Osteocyte (in vitro differentiated cells): ENCODE results near the gene PPP1R3F. TPM values are rescaled to one million over a fixed set of nuclear protein-coding genes. Genes with fewer than 3 reads are reported as not detected.

Experiments
- DNase-seq: peaks from one replicate; pipeline ENCODE4 v3.0.0; 2021; ENCODE audit warnings: mixed read lengths; ENCODE audit not compliant: unreplicated experiment; ENCODE audit errors: extremely low spot score
- H3K27ac Mint-ChIP-seq: one replicate; pipeline ENCODE4 v1.8.0; 2021; ENCODE audit warnings: mild to moderate bottlenecking, mixed read lengths; ENCODE audit not compliant: unreplicated experiment
- H3K27me3 Mint-ChIP-seq: one replicate; pipeline ENCODE4 v1.8.0; 2021; ENCODE audit warnings: mixed read lengths; ENCODE audit not compliant: unreplicated experiment
- H3K36me3 Mint-ChIP-seq: one replicate; pipeline ENCODE4 v1.8.0; 2021; ENCODE audit warnings: mixed read lengths; ENCODE audit not compliant: unreplicated experiment
- H3K4me1 Mint-ChIP-seq: one replicate; pipeline ENCODE4 v1.8.0; 2021; ENCODE audit warnings: mixed read lengths; ENCODE audit not compliant: unreplicated experiment
- H3K4me3 Mint-ChIP-seq: one replicate; pipeline ENCODE4 v1.8.0; 2021; ENCODE audit warnings: mild to moderate bottlenecking, moderate library complexity, mixed read lengths; ENCODE audit not compliant: unreplicated experiment
- H3K9me3 Mint-ChIP-seq: one replicate; pipeline ENCODE4 v1.8.0; 2021; ENCODE audit warnings: mixed read lengths; ENCODE audit not compliant: unreplicated experiment
- CTCF ChIP-seq: fragments of 200-600 bp; sonication (generic); IDR thresholded peaks from 2 replicates; pipeline ENCODE4 v1.5.0; 2021; ENCODE audit warnings: antibody characterized with exemption, mild to moderate bottlenecking, moderate library complexity
- total RNA-seq: library from RNA; stranded (reverse); gene quantifications from 2 replicates; pipeline ENCODE4 v1.2.1, GENCODE V29; 2021

Gene PPP1R3F
- total RNA-seq, 1 donor from 2014 or later, result 9.2 TPM

- H3K4me1 Mint-ChIP-seq, result peaks cover 5% of the 10 kb centered on the region
- H3K9me3 Mint-ChIP-seq, result peaks cover 14% of the 10 kb centered on the region
- DNase-seq, result no peak
- H3K4me3 Mint-ChIP-seq, result no peak within 1 kb of the TSS
- TF ChIP-seq CTCF, result no peak
- no peak within 1 kb of the TSS for H3K27ac Mint-ChIP-seq
- H3K27me3 Mint-ChIP-seq, result no peaks in the 10 kb centered on the region
- no peaks in the 10 kb centered on the region for H3K36me3 Mint-ChIP-seq
Measured at GRCh38 chrX:49233176-49233575, 36.4 kb upstream of the PPP1R3F start, which contains the start of gene CACNA1F. Gene CACNA1F, minus strand, starts transcription at chrX:49233340. Its CDS starts 31 bp downstream, at chrX:49233309.

- TF ChIP-seq CTCF, result no peak
- Mint-ChIP-seq H3K36me3 (no peaks in the 10 kb centered on the region), H3K4me3 (no peak overlapping the region), H3K4me1 (peaks cover 5% of the 10 kb centered on the region), H3K9me3 (peaks cover 14% of the 10 kb centered on the region), H3K27ac (no peak overlapping the region), H3K27me3 (no peaks in the 10 kb centered on the region)
- no peak for DNase-seq
Measured at GRCh38 chrX:49233887-49234555, 35.6 kb upstream of the PPP1R3F start.

- Mint-ChIP-seq H3K4me1 (peaks cover 3% of the 10 kb centered on the region), H3K36me3 (no peaks in the 10 kb centered on the region), H3K4me3 (no peak overlapping the region), H3K9me3 (peaks cover 7% of the 10 kb centered on the region), H3K27me3 (no peaks in the 10 kb centered on the region), H3K27ac (no peak overlapping the region)
- no peak for DNase-seq
- no peak for TF ChIP-seq CTCF
Measured at GRCh38 chrX:49237060-49237459, 32.5 kb upstream of the PPP1R3F start.

GRCh38 chrX:49238735-49239134 lies 30.9 kb upstream of the PPP1R3F start:
- no peak for TF ChIP-seq CTCF
- Mint-ChIP-seq H3K27me3 (no peaks in the 10 kb centered on the region), H3K9me3 (peaks cover 7% of the 10 kb centered on the region), H3K4me3 (no peak overlapping the region), H3K4me1 (peaks cover 3% of the 10 kb centered on the region), H3K36me3 (peaks cover 2% of the 10 kb centered on the region), H3K27ac (no peak overlapping the region)
- DNase-seq, result no peak

- Mint-ChIP-seq H3K27ac (no peak overlapping the region), H3K4me1 (no peaks in the 10 kb centered on the region), H3K36me3 (peaks cover 7% of the 10 kb centered on the region), H3K9me3 (no peaks in the 10 kb centered on the region), H3K4me3 (no peak overlapping the region), H3K27me3 (no peaks in the 10 kb centered on the region)
- no peak for TF ChIP-seq CTCF
- no peak for DNase-seq
Measured at GRCh38 chrX:49242545-49243066, 27.0 kb upstream of the PPP1R3F start.
